ENCODE data around the gene METTL13.

METTL13 gene, protein sequence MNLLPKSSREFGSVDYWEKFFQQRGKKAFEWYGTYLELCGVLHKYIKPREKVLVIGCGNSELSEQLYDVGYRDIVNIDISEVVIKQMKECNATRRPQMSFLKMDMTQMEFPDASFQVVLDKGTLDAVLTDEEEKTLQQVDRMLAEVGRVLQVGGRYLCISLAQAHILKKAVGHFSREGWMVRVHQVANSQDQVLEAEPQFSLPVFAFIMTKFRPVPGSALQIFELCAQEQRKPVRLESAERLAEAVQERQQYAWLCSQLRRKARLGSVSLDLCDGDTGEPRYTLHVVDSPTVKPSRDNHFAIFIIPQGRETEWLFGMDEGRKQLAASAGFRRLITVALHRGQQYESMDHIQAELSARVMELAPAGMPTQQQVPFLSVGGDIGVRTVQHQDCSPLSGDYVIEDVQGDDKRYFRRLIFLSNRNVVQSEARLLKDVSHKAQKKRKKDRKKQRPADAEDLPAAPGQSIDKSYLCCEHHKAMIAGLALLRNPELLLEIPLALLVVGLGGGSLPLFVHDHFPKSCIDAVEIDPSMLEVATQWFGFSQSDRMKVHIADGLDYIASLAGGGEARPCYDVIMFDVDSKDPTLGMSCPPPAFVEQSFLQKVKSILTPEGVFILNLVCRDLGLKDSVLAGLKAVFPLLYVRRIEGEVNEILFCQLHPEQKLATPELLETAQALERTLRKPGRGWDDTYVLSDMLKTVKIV

DNA sequence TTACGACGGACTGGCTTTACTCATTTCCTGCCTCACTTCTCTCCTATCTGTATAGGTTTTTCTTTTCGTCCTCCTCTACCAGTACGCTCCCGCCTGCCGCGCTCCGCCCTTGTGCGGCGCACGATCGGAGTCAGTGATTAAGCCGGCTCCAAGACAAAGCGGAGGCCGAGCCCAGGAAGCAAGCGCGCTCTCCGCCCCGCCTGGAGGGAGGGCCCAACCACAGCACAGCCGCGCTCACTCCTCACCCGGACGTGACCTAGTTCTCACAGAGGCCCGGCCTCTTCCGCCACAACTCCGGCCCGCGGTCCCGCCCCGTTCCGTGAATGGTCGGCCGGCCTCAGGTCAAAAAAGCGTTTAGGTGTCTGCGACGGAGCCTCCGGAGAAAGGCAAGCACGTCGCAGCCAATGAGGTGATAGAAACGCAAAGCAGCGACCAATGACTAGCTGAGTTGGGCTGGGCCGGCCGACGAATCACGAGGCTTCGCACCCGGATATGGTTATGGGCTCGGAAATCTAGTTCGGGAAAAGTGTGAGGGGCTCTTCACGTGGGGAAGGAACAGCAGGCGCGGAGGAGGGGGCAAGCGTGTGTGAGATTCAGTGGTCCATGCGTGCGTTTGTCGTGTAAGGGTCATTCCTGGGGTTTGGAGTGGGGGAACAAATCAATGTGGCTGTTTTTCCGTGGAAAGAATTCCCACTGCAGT is at the start of gene METTL13:
Gene METTL13 (plus strand): TSS at position 485 of the 700 bp plus-strand sequence. CDS start 308 bp downstream, outside the sequence.
- DNase-seq = peak; percentile 100

DNA sequence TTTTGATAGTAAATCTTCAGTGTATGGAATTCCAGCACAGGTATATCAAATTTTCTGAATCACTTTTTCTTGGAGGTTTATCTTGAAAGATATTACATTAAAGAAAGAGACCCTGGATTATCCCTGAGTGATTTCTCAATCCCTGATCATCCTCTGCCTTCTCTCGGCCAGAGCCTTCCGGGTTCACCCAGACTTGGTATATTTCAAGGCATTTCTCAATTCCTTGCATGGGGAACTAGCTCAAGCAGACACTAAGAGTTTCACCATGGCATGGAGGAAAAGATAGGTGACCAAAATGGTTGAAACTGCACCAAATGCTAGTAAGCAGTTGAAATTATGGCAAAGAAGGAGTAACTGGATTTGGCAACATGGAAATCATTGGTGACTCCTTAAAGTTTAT is 45.3 kb upstream of the METTL13 start:
- no peak for DNase-seq

DNA sequence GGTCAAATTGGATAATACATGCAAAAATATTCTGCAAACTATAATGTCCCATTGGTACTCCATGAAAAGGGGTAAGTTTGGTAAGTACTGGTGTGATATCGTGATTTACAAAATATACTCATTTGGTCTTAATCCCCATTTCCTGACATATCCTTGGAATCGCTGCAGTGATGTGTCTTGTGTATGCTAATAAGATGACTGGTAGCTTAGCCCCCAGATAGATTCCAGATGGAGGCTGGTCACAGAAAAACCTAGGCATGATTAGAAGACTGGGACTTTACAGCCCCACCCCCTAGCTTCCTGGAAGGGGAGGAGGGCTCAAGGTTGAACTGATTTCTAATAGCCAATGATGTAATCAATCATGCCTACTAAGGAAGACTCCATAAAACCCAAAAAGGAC is 42.5 kb upstream of the METTL13 start:
- no peak for DNase-seq

DNA sequence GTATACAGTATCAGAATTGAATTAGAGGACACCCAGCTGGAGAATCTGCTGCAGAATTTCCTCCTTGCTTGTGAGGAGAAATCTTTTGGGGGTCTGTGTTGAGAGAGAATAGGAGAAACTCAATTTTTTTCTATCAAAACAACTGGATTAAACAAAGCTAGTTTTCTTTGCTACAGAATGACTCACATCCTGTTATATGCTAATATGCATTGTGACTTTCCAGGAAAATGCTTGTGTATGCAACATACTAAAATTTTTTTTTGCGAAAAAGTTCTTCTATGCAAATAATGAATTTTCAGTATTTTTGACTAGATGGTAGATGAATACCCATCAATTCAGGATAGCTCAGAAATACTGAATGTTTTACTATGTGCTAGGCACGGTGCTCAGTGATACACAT is 41.8 kb upstream of the METTL13 start:
- DNase-seq = no peak

DNA sequence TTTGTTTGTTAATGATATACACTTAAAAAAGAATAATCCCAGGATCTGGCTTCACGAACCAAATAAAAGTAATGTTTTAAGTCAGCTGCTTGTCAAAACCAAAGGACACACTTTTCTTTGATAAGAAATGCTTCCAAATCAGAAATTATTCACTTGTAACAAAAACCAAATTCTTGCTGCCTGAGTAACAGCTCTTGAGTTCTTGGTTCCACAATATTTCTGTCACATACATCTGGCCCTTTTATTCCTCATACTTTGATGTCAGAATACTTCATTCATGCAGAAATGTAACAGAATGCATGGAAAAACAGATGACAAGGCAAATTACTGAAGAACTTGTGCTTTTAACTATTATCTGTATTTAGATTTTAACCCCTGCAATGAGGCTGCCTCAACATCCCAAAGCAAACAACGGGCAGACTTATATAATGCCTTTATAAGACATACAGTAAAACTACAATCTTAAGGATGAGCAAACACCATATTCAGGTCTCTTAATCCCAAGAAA is 41.0 kb upstream of the METTL13 start:
- no peak for DNase-seq

DNA sequence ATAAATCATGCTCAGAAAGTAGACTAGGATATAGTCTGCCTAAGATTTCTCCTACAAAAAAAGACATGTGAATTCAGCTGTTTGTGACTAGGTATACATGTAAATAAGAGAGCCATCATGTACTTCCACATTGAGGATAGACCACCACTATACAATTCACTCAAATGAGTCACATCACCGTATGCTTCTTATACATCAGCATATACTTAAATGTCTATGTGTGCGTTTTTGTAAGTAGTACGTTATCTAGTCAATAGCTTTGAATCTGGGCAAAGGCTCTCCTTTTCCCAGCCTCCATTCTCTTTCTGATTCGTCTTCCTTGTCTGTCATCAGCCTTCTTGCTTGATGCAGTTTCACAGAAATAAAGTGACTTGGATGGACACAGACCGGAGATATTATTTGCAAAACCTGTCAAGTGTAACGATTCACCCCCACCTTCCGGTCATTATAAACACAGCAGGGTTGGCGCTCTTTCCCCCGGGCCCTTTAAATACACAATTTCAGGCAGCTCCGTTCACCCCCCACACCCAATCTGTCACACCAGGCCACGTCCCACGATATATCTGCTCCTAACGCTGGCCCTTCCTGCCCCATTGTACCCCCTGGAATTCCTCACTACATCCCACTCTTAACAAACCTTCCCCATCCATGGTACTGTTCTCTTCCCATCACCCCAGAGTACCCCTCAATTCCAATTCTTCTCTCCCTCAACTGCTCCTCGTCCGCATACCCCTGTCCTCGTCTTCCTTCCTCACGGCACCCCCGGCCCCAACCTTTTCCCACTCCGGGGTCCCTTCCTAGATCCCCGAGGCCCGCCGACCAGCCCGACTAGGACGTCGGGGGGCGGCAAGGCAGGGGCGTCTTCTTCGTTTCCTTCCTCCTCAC is 40.2 kb upstream of the METTL13 start:
- DNase-seq = no peak

DNA sequence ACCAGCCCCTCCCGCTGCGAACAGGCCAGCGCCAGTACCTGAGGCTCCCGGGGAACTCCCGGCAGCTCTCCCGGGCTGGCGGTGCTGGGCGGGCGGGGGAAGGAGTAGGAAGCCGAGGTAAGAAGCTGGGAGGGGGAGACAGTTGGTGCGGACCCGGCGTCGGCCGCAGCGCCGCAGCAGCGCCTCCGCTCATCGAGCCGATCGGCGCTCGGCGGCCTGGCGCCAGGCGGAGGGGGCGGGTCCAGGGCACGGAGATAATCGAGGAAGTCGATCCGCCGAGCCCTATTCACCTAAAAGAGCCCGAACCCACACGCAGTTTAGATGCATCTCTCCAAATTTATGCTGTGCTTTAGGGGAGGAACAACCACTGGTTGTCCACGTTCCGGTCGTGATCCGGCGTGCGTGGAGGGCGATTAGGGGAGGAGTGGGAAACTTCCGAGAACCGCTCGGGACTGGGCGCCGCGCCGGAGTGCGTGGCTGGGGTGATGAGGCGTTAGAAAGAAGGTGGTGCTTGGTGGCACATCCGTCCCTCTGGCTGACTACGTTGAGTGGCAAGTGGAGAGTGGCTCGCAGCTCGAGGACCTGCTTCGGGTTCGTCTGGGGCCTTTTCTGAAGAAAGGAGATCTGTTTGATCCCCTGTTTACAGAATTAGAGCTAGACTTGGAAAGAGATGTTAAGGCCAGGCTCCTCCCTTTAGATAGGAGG is 39.4 kb upstream of the METTL13 start, which contains the start of gene VAMP4:
Gene VAMP4 (minus strand): TSS at position 194 of the 705 bp plus-strand sequence. CDS start 3,651 bp downstream, outside the sequence.
- peak; percentile 90 for DNase-seq

DNA sequence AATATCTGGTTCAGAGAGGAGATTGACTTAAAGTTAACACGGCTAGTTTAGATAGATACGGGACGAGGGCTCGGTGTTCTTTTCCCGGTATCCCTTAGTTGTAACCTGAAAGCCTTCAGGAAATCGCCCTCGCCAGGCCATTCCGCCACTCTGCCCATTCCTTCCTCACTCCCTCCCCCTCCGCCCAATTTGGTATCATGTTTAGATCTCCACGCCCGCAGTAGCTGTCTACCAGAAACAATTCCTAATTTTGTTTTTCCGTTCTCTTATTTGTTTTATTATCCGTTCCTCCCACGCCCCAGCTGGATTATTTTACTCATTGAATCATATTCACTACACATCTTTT is 38.9 kb upstream of the METTL13 start:
- DNase-seq = no peak

DNA sequence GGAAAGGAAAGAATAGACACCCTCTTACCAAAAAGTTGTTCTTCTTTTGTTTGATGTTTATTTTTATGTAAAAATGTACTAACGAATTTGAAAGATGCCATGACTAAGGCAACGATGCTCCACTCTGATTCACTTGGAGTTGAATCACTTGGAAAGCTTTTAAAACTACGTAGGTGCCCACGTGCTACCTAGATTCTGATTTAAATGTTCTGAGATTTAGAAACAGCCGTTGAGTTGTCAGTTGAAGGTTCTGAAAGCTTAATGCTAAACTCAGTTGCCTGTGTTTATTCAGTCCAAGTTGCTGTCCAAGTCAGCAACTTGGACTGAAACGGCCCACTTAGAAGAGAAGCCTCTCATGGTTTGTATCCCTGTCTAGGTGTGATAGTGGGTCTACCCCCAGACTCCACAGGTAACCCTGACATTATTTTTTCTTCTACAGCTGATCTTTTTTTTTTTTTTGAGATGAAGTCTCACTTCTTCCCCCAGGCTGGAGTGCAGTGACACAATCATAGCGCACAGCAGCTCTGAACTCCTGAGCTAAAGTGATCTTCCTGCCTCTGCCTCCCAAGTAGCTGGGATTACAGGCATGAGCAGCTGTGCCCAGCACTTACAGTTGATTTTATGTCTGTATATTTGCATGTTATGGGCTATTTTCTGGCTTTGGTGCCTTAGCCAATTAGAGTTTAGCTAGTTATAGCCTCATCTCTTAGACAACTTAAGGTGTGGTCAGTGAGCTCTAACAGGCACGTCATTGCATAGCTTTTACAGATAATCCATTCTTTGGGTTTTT is 38.2 kb upstream of the METTL13 start:
- DNase-seq = no peak

DNA sequence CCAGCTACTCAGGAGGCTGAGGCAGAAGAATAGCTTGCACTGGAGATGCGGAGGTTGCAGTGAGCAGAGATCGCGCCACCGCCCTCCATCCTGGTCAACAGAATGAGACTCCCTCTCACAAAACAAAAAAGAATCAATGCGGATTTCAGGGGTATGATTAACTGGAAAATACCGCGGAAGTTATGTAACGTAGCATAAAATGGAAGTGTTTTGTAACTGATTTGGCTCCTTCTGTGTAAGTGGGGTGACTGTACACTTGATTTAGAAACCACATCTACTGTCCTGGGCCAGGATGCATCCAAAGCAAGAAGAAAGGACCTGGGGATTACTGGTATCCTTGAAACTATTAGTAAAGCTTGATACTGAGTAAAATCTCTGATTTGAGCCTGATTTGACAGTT is 36.5 kb upstream of the METTL13 start:
- no peak for DNase-seq

DNA sequence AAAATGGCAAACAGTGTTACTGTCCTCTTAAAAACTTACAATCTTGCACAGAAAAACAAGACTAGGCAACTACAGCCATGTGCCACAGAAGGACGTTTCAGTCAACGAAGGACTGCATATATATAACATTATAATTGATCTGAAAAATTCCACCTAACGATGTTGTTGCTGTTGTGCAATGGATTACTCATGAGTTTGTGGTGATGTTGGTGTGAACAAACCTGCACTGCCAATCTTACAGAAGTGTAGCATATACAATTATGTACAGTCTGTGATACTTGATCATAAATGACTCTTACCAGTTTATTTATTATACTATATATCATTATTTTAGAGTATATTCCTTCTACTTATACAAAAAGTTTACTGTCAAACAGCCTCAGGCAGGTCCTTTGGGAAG is 32.8 kb upstream of the METTL13 start:
- no peak for DNase-seq

DNA sequence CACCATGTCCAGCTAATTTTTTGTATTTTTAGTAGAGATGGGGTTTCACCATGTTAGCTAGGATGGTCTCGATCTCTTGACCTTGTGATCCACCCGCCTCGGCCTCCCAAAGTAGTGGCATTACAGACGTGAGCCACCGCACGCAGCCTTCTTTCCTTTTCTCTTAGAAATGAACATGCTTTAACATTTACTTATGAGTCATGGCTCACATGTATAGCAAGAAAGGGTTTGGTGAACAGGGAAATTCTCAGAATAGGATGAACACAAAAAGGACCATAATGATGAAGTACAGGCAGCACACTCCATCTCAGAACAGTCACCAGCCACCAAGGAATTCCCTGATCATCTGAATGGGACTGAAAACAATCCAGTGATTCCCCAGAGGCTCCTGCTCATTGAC is 30.2 kb upstream of the METTL13 start:
- no peak for DNase-seq

DNA sequence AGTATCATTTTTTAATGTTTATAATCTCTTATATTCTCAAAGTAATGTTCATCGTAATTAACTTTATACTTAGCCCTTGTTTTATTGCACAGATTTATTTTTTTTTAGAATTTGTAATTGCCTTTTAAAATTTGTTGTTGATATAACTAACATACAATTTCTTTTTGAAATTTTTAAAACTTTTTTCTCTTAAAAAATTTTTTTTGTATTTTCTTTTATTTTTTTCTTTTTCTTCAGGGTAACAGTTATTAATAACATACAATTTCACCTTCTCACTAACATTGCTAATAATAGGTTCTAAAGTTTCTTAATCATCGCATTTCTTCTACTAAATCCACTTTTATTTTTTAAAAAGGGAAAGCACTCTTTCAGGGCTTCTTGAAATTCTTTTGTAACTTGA is 28.3 kb upstream of the METTL13 start:
- DNase-seq = no peak

DNA sequence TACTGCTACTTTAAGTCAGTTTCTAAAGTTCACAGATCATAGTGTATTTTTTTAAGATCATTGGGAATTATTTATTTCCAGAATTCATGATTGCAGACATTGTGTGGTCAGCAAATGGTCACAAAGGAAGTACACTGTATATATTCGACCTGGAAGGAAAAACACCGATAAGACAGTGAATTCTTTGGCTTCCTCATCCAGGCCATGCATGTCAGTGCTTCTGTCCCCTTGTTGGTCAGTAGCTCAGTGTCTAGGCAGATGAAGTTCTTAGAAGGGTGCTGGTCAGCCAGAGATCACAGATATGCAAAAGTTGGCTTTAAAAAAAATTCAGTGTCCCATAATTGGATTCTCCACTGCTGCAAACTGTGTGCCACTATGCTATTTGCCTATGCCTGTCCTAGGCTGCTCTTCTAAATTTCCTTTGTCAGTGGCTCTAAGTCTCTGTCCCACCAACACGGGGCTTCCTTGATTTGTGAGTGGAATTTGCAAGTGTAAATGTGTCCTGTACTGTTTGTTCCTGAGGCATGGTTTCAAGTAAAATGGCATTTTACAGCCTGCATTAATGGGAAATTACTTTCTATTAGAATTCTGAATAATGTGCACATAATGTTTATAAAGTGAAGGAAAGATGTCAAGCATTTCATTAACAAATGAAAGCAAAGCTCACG is 27.6 kb upstream of the METTL13 start:
- no peak for DNase-seq

DNA sequence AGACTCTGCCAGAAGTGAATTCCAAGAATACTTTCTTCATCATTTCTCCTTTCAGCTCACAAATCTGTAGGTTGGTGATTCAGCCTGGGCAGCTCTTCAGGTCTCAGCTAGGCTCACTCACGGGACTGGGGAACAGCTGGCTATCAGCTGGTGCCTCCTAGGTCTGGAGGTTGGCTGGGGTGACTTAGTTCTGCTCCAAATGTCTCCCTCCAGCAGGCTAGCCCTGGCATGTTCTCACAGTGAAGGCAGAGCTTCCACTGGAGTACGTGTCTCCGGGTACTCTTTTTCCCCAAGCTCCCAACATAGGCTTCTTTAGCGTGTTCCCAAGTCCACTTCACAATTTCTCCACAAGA is 27.1 kb upstream of the METTL13 start:
- DNase-seq = no peak

DNA sequence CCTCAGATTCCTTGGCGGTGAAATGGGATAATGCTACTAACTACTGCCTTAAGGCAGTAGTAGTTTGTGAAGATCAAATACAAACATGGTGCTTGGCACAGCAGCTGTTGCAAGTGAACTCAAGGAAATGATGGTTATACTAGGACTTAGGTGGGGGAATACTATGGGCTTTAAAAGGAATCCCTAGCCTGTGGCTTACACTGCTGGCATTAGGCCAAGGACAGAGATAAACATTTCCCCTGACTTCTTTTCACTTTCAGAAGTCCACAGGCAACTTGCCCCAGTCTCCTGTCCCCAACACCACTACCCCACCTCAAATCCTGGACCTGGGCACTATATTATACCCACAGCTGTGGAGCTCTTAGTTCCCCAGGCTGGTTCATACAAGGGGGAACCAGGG is 26.5 kb upstream of the METTL13 start:
- no peak for DNase-seq

DNA sequence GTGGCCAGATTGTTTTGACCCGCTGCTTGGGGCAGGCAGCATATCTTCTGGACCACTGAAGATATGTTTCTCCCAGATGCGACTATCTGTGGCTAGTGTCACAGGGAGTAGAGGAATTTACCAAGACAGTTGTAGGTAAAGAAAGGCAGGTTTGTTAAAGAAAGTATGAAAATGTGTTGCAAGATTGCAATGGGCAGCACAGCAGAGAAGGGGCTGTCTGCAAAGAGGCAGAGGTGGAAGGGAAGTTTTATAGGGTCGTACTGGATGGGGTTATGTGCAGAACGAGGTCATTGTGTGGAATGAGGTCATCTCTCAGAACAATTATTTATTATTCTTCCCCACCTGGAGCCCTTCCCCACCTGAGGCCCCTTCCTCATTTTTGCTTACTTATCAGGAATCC is 24.6 kb upstream of the METTL13 start:
- no peak for DNase-seq

DNA sequence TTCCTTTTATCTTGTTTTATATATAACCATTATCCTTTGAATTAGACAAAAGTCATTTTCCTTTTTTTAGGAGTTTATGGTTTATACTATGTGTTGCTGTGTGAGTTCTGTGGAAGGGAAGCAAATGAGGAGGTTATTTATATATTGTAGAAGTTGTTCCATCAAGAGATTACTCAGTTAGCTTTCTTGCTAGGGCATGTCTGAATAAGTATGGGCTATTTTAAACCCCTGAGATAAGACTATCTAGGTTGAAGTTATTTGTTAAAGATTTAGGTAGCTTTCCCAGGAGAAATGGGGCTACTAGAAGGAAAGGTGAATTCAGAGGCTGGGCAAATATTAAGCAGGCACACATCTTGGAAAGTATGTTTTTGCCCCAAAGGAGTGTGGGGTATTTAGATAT is 23.4 kb upstream of the METTL13 start:
- DNase-seq = no peak

DNA sequence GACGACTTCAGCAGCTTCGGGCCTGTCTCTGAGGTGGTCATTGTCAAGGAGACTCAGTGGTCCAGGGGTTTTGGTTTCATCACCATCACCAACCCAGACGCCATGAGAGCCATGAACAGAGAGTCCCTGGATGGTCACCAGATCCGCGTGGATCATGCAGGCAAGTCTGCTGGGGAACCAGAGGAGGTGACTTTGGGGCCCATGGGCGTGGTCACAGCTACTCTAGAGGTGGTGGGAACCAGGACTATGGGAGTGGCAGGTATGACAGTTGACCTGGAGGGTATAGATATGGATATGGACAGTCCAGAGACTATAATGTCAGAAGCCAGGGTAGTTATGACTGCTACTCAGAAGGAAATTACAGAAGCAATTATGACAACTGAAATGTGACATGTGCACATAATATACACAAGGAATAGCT is 19.3 kb upstream of the METTL13 start:
- no peak for DNase-seq

DNA sequence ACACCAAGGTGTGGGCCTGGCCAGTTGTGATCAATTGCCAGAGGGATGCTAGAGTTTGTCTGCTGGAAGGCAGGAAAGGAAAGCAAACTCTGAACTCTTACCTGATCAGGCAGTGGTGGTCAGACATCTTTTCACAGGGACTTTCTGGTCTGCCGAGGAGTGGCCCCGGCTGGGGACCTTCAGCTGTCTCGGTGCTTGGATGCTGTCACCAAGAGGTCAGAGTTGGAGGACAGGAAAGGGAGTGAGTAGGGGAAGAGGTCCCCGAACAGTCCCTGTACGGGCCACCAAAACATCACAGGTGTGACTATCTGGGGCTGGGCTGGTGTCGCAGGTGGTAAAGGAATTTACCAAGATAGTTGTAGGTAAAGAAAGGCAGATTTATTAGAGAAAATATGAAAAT is 17.7 kb upstream of the METTL13 start:
- DNase-seq = no peak

DNA sequence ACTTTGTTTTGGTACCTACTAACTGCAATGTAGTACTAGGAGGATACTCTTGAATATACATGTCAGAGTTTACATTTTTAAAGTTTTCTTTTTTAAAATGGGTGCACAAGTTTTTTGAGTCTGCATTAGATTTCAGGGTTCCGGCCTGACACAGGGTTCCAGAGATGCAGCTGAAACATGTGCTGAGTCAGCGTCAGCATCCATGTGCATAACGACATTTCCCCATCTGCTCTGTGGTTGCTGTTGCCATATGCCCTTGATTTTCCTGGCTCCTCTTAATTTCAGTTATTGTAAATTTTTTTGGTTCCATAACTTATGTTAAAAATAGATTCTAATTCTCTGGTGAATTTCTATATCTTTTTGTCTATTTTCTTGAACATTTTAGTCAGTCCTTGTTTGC is 12.3 kb upstream of the METTL13 start:
- no peak for DNase-seq

Data from GOT3 (cell line).